K562 (cell line): Measurements from ENCODE around the gene KCNH2. TPM values are rescaled to one million over a fixed set of nuclear protein-coding genes. Genes with fewer than 3 reads are reported as not detected.

ENCODE experiments used
- ATAC-seq: fragments of 200-7000 bp; cut with Tn5 transposase; 3 replicates; pipeline ENCODE4 v1.9.1; 2020; ENCODE audit warnings: moderate library complexity
- BruUV-seq: library from RNA; stranded (reverse); fragments of 400-500 nt; replicated peaks from 2 replicates; lab custom pipeline; 2021; lab: Mats Ljungman, UMichigan
- CTCF ChIA-PET: fragments of 300-600 bp; formaldehyde crosslinking; extraction: SDS; loops from one replicate; lab custom pipeline; 2021; ENCODE audit warnings: low intra/inter-chr PET ratio; lab: Yijun Ruan, JAX
- POLR2A ChIA-PET: fragments of 300-600, 350-650 bp; sonication (Branson Sonifier 250); formaldehyde crosslinking; extraction: SDS; loops from one replicate; lab custom pipeline; 2021; ENCODE audit warnings: antibody characterized with exemption, inconsistent platforms; lab: Yijun Ruan, JAX
- DNase-seq, 4 experiments: peaks; one replicate each; pipeline versions ENCODE4 v3.0.0 to v3.0.0-alpha.2; 2011 to 2018; ENCODE audit warnings: low spot score in 3 of 4, mixed read lengths in 3 of 4; ENCODE audit errors: extremely low read depth in 1 of 4
- FAIRE-seq: peaks from 2 replicates; lab custom pipeline; 2011; peaks lifted over from hg19 to GRCh38; lab: Jason Lieb, UNC
- H2AFZ ChIP-seq: 2 replicates; pipeline ENCODE4 v1.6.0; 2011; ENCODE audit warnings: low read depth, low read length, control low read depth, inconsistent platforms
- H3K27ac ChIP-seq: fragments of 200-600 bp; 3 replicates; pipeline ENCODE4 v1.8.0; 2011; ENCODE audit warnings: low read depth, mild to moderate bottlenecking, control low read depth, inconsistent platforms, low read length, moderate library complexity, mixed read lengths; ENCODE audit errors: extremely low read depth
- H3K27me3 ChIP-seq, 2 experiments: fragments of 300-600 bp in 1 of 2; 2 replicates in 1 of 2; 3 replicates in 1 of 2; pipeline versions ENCODE4 v1.6.0 to v1.8.0; 2011; ENCODE audit warnings: inconsistent platforms in 2 of 2, low read length in 2 of 2, mild to moderate bottlenecking in 1 of 2, mixed read lengths in 1 of 2, moderate library complexity in 1 of 2; ENCODE audit not compliant: control insufficient read depth in 2 of 2, insufficient read depth in 2 of 2
- H3K36me3 ChIP-seq: fragments of 300-600 bp; 3 replicates; pipeline ENCODE4 v1.8.0; 2011; ENCODE audit warnings: mild to moderate bottlenecking, low read length, inconsistent platforms; ENCODE audit not compliant: control insufficient read depth, insufficient read depth
- H3K4me1 ChIP-seq, 2 experiments: fragments of 200-600 bp in 1 of 2; replicated peaks in 1 of 2; 2 replicates in 1 of 2; 3 replicates in 1 of 2; pipeline versions ENCODE4 v1.5.1 to v1.8.0; 2011; ENCODE audit warnings: inconsistent platforms in 2 of 2, low read length in 2 of 2, mild to moderate bottlenecking in 1 of 2, mixed read lengths in 1 of 2, moderate library complexity in 1 of 2; ENCODE audit not compliant: control insufficient read depth in 2 of 2, insufficient read depth in 2 of 2
- H3K4me2 ChIP-seq: 2 replicates; pipeline ENCODE4 v1.6.1; 2011; ENCODE audit warnings: low read length, control low read depth, inconsistent platforms, mixed read lengths; ENCODE audit not compliant: insufficient read depth
- H3K4me3 ChIP-seq: fragments of 200-600 bp; sonication (generic), shearing (Covaris generic); 2 replicates; pipeline ENCODE4 v1.5.1; 2016; ENCODE audit warnings: control low read depth, inconsistent platforms
- H3K79me2 ChIP-seq: fragments of 200-600 bp; 3 replicates; pipeline ENCODE4 v1.8.0; 2011; ENCODE audit warnings: low read length, inconsistent platforms; ENCODE audit not compliant: control insufficient read depth, insufficient read depth
- H3K9ac ChIP-seq, 2 experiments: 2 replicates each; pipeline versions ENCODE4 v1.6.0 to v1.6.1; 2011; ENCODE audit warnings: low read depth in 2 of 2, low read length in 2 of 2, control low read depth in 1 of 2, inconsistent platforms in 1 of 2, mild to moderate bottlenecking in 1 of 2, mixed read lengths in 1 of 2; ENCODE audit not compliant: insufficient read depth in 1 of 2
- H3K9me1 ChIP-seq: one replicate; pipeline ENCODE4 v1.6.0; 2011; ENCODE audit warnings: inconsistent platforms, mild to moderate bottlenecking, low read length, moderate library complexity; ENCODE audit not compliant: control insufficient read depth, insufficient read depth
- H3K9me3 ChIP-seq: replicated peaks from 2 replicates; pipeline ENCODE4 v1.5.1; 2011; ENCODE audit warnings: low read depth, low read length, inconsistent platforms; ENCODE audit not compliant: control insufficient read depth, insufficient read depth
- H4K20me1 ChIP-seq: replicated peaks from 2 replicates; pipeline ENCODE4 v1.6.1; 2011; ENCODE audit warnings: low read length, inconsistent platforms, mixed read lengths; ENCODE audit not compliant: control insufficient read depth, insufficient read depth
- GATAD2A ChIP-seq: fragments of 450-650 bp; IDR thresholded peaks from 2 replicates; pipeline ENCODE4 v1.6.1; 2017
- KLF10 ChIP-seq: fragments of 250-450 bp; sonication (Bioruptor Pico); IDR thresholded peaks from 2 replicates; pipeline ENCODE4 v1.6.1; 2021; ENCODE audit warnings: matching md5 sums
- NFIC ChIP-seq: fragments of 450-650 bp; IDR thresholded peaks from 2 replicates; pipeline ENCODE4 v1.6.1; 2017; ENCODE audit warnings: mild to moderate bottlenecking, inconsistent platforms
- NR2C2 ChIP-seq, 2 experiments: fragments of 200-800 bp in 1 of 2; sonication (Bioruptor generic) in 1 of 2; sonication (generic) in 1 of 2; formaldehyde crosslinking in 1 of 2; IDR thresholded peaks; 2 replicates each; pipeline versions ENCODE4 v1.6.1 to v1.8.0; 2016 to 2022; ENCODE audit warnings: mild to moderate bottlenecking in 1 of 2, missing compliant biosample characterization in 1 of 2, missing genetic modification characterization in 1 of 2, missing genetic modification reagents in 1 of 2
- SMARCA4 ChIP-seq: fragments of 450-650 bp; IDR thresholded peaks from 2 replicates; pipeline ENCODE4 v1.6.1; 2016
- ZBTB11 ChIP-seq, 3 experiments: fragments of 200-800 bp in 1 of 3; fragments of 250-450 bp in 1 of 3; fragments of 450-650 bp in 1 of 3; sonication (Bioruptor Pico) in 1 of 3; sonication (Bioruptor generic) in 1 of 3; formaldehyde crosslinking in 1 of 3; IDR thresholded peaks; 2 replicates each; pipeline versions ENCODE4 v1.6.1 to v1.8.0; 2016 to 2022; ENCODE audit warnings: mild to moderate bottlenecking in 2 of 3, missing genetic modification characterization in 2 of 3, missing compliant biosample characterization in 1 of 3, moderate library complexity in 1 of 3
- ZC3H8 ChIP-seq: fragments of 450-650 bp; IDR thresholded peaks from 2 replicates; pipeline ENCODE4 v1.6.1; 2017
- ZNF79 ChIP-seq: fragments of 250-450 bp; sonication (Bioruptor Pico); IDR thresholded peaks from 2 replicates; pipeline ENCODE4 v1.4.0; 2020; ENCODE audit warnings: low read depth, mild to moderate bottlenecking, moderate library complexity
- WGBS: fragments of 100-300 bp; shearing (Covaris generic); methylation state at CpG from one replicate; pipeline ENCODE4 v1.1.6; 2016; ENCODE audit warnings: low coverage, mixed read lengths; ENCODE audit not compliant: insufficient coverage; ENCODE audit errors: missing lambda C conversion rate; 5-methylcytosine and 5-hydroxymethylcytosine counted together
- in situ Hi-C: fragments of 300-500 bp; cut with MboI; formaldehyde crosslinking; loops from 4 replicates; pipeline ENCODE4 v1.15.0; 2018; ENCODE audit warnings: inconsistent platforms, mixed read lengths
- intact Hi-C: fragments of 100-400 bp; cut with micrococcal nuclease; formaldehyde crosslinking; loops from 2 replicates; pipeline ENCODE4 v1.14.2; 2022
- polyA plus RNA-seq, 8 experiments: library from polyadenylated mRNA; depleted of rRNA in 4 of 8; stranded (reverse) in 5 of 8; unstranded in 3 of 8; fragments of >200 nt; fragmentation: Nextera tagmentation in 2 of 8; fragmentation: Illumina TruSeq in 1 of 8; extraction: Ambion mirVana in 2 of 8; extraction: Trizol in 1 of 8; gene quantifications; 2 replicates each; pipeline versions ENCODE4 v1.2.1 to v1.2.3, GENCODE V29; 2011 to 2014; ENCODE audit warnings: inconsistent platforms in 1 of 8, missing spikeins in 1 of 8
- total RNA-seq, 7 experiments: library from RNA; depleted of rRNA in 6 of 7; stranded (reverse); fragments of >200 nt in 6 of 7; fragmentation: Illumina TruSeq in 2 of 7; extraction: Trizol in 2 of 7; gene quantifications; 2 replicates each; pipeline versions ENCODE4 v1.2.1 to v1.2.3, GENCODE V29; 2011 to 2021; ENCODE audit warnings: low replicate concordance in 1 of 7

The KCNH2 gene
- total and polyA plus RNA-seq, 9 of the 15 experiments (the other 6 are each of a cell fraction or from before 2014, with no cell fraction given) = 18.1 to 368 (median 218) TPM

GRCh38 chr7:150934045-150934766, 43.9 kb downstream of the KCNH2 start:
- ChIA-PET POLR2A (interaction anchor here (1.0 to 1.2 kb wide), 3 partner anchors 10 to 13 kb away, joined by 3 to 9 read pairs (median 8); no protein-coding TSS in a partner anchor), CTCF (no interaction called here)
- Histone ChIP-seq H3K27me3 (no peaks in the 10 kb centered on the region), H2AFZ (no peak overlapping the region), H3K9ac (peak overlapping the region in 1 of 2 experiments; percentile 10; a peak in 1 of 4 replicates), H3K4me3 (no peak overlapping the region), H4K20me1 (no peaks in the 10 kb centered on the region), H3K4me1 (peaks cover 14 to 20% of the 10 kb centered on the region in 2 experiments), H3K9me3 (no peaks in the 10 kb centered on the region), H3K27ac (no peak overlapping the region), H3K36me3 (no peaks in the 10 kb centered on the region), H3K9me1 (no peaks in the 10 kb centered on the region), H3K79me2 (no peaks in the 10 kb centered on the region), H3K4me2 (no peak overlapping the region)
- no TSS peak for BruUV-seq
- intact Hi-C loops = no loop called here
- FAIRE-seq (no peak), ATAC-seq (no peak), DNase-seq (no peak)
- WGBS = 71% methylated on average over 6 of the region's 6 CpGs
- no peak for TF ChIP-seq SMARCA4
- TF ChIP-seq ZBTB11 (CRISPR knock-in tag; IDR thresholded peaks at IDR 0.05) = no peak
- TF ChIP-seq ZC3H8 = no peak
- TF ChIP-seq KLF10 (CRISPR knock-in tag) = no peak
- TF ChIP-seq ZNF79 = no peak
- TF ChIP-seq NFIC = peak; percentile 74
- TF ChIP-seq GATAD2A = no peak
- TF ChIP-seq NR2C2 (CRISPR knock-in tag; IDR thresholded peaks at IDR 0.05) = no peak
- TF ChIP-seq NR2C2 (tag; IDR thresholded peaks at IDR 0.05) = no peak
- in situ Hi-C loops = no loop called here
